Liver (tissue), 3 donors: ENCODE results near the gene NRROS.

Experiments
- ATF3 ChIP-seq: IDR thresholded peaks from 2 replicates; pipeline ENCODE4 v1.6.1; 2016; ENCODE audit warnings: antibody characterized with exemption
- EGR1 ChIP-seq, 2 donors: IDR thresholded peaks; 2 replicates each; pipeline ENCODE4 v1.6.1; 2016 to 2018; ENCODE audit warnings: antibody characterized with exemption in 2 of 2, low read depth in 2 of 2
- FOXA1 ChIP-seq: IDR thresholded peaks from 2 replicates; pipeline ENCODE4 v1.6.1; 2016; ENCODE audit warnings: antibody characterized with exemption
- GABPA ChIP-seq, 2 donors: IDR thresholded peaks in 1 of 2; conservative IDR thresholded peaks in 1 of 2; 2 replicates each; pipeline ENCODE4 v1.6.1; 2016; ENCODE audit warnings: antibody characterized with exemption in 2 of 2, mild to moderate bottlenecking in 1 of 2, moderate library complexity in 1 of 2
- HNF4G ChIP-seq: IDR thresholded peaks from 2 replicates; pipeline ENCODE4 v1.6.1; 2016; ENCODE audit warnings: antibody characterized with exemption
- JUND ChIP-seq, 2 donors: IDR thresholded peaks; 2 replicates each; pipeline ENCODE4 v1.6.1; 2016; ENCODE audit warnings: antibody characterized with exemption in 2 of 2
- RAD21 ChIP-seq, 2 donors: IDR thresholded peaks; 2 replicates each; pipeline ENCODE4 v1.6.1; 2016; ENCODE audit warnings: antibody characterized with exemption in 2 of 2, mild to moderate bottlenecking in 2 of 2
- REST ChIP-seq: IDR thresholded peaks from 2 replicates; pipeline ENCODE4 v1.6.1; 2016; ENCODE audit warnings: antibody characterized with exemption, mild to moderate bottlenecking
- SP1 ChIP-seq: IDR thresholded peaks from 2 replicates; pipeline ENCODE4 v1.6.1; 2018; ENCODE audit warnings: antibody characterized with exemption, mild to moderate bottlenecking
- TAF1 ChIP-seq: conservative IDR thresholded peaks from 2 replicates; pipeline ENCODE4 v1.6.1; 2016; ENCODE audit warnings: antibody characterized with exemption, mild to moderate bottlenecking
- YY1 ChIP-seq: IDR thresholded peaks from 2 replicates; pipeline ENCODE4 v1.6.1; 2016; ENCODE audit warnings: antibody characterized with exemption, mild to moderate bottlenecking
- ZBTB33 ChIP-seq: IDR thresholded peaks from 2 replicates; pipeline ENCODE4 v1.6.1; 2016; ENCODE audit warnings: antibody characterized with exemption
- TF ChIP-seq, protein P1 (sequence below): fragments of 150-350 bp; IDR thresholded peaks from 2 replicates; pipeline ENCODE4 v1.5.1; 2017; ENCODE audit warnings: improper control_type of control experiment, low read depth, low read length; ENCODE audit not compliant: missing input control
- TF ChIP-seq, protein P2 (sequence below): IDR thresholded peaks from 2 replicates; pipeline ENCODE4 v1.6.1; 2016; ENCODE audit warnings: antibody characterized with exemption
- donor health status: healthy.
- donor health status: healthy.

DNA sequence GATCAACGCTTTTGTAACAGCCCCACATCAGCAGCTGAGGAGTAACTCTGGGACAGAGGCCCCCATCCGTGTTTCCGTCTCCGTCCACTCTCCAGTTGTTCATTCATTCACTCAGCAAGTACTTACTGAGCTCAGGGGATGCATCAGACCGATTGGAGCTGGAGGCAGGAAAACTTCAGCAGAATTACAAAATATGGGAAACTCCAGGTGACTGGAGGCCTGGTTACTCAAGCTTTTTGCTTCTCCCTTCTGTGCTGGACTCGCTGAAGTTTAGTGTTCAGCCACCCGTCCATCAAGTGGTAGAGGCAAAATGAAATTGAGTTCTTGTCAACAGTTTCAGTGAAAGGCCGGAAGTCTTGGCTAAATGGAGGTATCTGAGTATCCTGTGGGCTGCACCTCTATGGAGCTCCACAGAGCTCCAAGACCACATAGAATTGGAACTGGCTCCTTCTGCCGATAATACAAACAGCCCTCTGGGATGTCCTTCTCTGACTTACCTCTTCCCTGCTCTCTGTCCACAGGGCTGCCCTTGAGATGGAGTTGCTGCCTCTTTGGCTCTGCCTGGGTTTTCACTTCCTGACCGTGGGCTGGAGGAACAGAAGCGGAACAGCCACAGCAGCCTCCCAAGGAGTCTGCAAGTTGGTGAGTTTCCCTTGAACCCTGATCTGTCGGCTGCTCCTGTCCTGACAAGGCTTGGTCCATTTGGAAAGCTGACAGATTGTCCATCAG lies 14.7 kb downstream of the NRROS start:
- TF ChIP-seq HNF4G (no peak), YY1 (no peak), TAF1 (no peak), ATF3 (no peak), EGR1 (IDR thresholded peaks at IDR 0.05; ENCODE audit: low read depth in 2 of 2) (no peak), ZBTB33 (no peak), SP1 (no peak), RAD21 (IDR thresholded peaks at IDR 0.05) (no peak), FOXA1 (no peak), JUND (IDR thresholded peaks at IDR 0.05) (no peak), GABPA (IDR thresholded peaks at IDR 0.05 in 1 of 2, conservative IDR thresholded peaks at IDR 0.05 in 1 of 2) (no peak), REST (no peak)
- TF ChIP-seq, protein P1, sequence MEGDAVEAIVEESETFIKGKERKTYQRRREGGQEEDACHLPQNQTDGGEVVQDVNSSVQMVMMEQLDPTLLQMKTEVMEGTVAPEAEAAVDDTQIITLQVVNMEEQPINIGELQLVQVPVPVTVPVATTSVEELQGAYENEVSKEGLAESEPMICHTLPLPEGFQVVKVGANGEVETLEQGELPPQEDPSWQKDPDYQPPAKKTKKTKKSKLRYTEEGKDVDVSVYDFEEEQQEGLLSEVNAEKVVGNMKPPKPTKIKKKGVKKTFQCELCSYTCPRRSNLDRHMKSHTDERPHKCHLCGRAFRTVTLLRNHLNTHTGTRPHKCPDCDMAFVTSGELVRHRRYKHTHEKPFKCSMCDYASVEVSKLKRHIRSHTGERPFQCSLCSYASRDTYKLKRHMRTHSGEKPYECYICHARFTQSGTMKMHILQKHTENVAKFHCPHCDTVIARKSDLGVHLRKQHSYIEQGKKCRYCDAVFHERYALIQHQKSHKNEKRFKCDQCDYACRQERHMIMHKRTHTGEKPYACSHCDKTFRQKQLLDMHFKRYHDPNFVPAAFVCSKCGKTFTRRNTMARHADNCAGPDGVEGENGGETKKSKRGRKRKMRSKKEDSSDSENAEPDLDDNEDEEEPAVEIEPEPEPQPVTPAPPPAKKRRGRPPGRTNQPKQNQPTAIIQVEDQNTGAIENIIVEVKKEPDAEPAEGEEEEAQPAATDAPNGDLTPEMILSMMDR = no peak
- TF ChIP-seq, protein P2, sequence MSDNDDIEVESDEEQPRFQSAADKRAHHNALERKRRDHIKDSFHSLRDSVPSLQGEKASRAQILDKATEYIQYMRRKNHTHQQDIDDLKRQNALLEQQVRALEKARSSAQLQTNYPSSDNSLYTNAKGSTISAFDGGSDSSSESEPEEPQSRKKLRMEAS = no peak
